Skeletal muscle satellite cell (primary cell): ENCODE data around the gene CYP27B1.
"Not testable (repeated sequence)": the region's sequence is repeated elsewhere in the genome, so short reads cannot be mapped to it uniquely, and the experiment has no call there.

Source experiments
- H3K27me3 ChIP-seq: 2 replicates; pipeline ENCODE4 v1.7.0; 2013; ENCODE audit warnings: low read length; ENCODE audit not compliant: control insufficient read depth, insufficient read depth
- H3K36me3 ChIP-seq: 2 replicates; pipeline ENCODE4 v1.7.0; 2013; ENCODE audit warnings: mild to moderate bottlenecking, control low read depth, low read length; ENCODE audit not compliant: insufficient read depth
- H3K4me1 ChIP-seq: 2 replicates; pipeline ENCODE4 v1.7.0; 2013; ENCODE audit warnings: low read length; ENCODE audit not compliant: control insufficient read depth, insufficient read depth
- H3K4me2 ChIP-seq: 2 replicates; pipeline ENCODE4 v1.7.0; 2013; ENCODE audit warnings: mild to moderate bottlenecking, low read length
- H3K4me3 ChIP-seq: 2 replicates; pipeline ENCODE4 v1.7.0; 2013; ENCODE audit warnings: low read length
- H3K9ac ChIP-seq: 2 replicates; pipeline ENCODE4 v1.7.0; 2013; ENCODE audit warnings: mild to moderate bottlenecking, low read depth, low read length, moderate library complexity
- H3K9me3 ChIP-seq: replicated peaks from 2 replicates; pipeline ENCODE4 v1.7.0; 2013; ENCODE audit warnings: mild to moderate bottlenecking, control low read depth, low read length

The CYP27B1 gene

DNA sequence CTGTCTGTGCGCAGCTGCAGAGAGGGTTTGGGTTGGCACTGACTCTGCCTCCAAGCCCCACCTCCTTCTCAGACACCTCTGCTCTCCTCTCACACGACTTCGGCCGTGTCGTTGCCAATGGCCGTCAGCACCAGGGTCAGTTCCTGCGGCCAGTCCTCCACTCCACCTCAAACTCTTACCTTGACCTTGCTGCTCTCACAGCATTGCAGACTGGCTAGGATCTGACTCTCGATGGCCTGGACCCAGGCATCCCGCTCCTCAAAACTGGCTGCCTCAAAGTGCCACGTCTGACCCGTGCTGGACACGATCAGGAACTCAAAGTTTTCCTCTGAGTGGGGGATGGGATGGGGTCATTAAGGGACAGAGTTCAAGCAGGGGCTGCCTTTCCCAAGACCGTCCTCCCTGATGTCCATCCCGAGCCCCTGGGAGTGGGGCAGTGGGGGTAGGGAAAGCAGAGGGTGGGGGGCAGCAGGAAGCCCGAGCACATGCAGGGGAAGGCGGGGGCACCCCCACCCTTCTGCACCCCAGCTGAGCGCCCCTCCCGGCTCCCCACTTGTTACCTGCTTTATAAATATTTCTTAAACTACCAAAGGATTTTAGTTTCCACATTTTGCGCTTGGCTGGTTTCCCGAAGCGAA is 39.0 kb downstream of the CYP27B1 start:
- no peaks in the 10 kb centered on the region for H3K9me3 ChIP-seq
- no peak overlapping the region for H3K9ac ChIP-seq
- no peak overlapping the region for H3K4me3 ChIP-seq
- peaks cover 9% of the 10 kb centered on the region for H3K4me1 ChIP-seq
- no peak overlapping the region for H3K4me2 ChIP-seq
- no peaks in the 10 kb centered on the region for H3K36me3 ChIP-seq
- H3K27me3 ChIP-seq: peaks cover 12% of the 10 kb centered on the region

- H3K4me3 ChIP-seq: peak overlapping the region; percentile 86
- peaks cover 7% of the 10 kb centered on the region for H3K27me3 ChIP-seq
- no peaks in the 10 kb centered on the region for H3K9me3 ChIP-seq
- H3K36me3 ChIP-seq: no peaks in the 10 kb centered on the region
- peaks cover 9% of the 10 kb centered on the region for H3K4me1 ChIP-seq
- peak overlapping the region; percentile 87 for H3K4me2 ChIP-seq
- H3K9ac ChIP-seq: peak overlapping the region; percentile 82
Observed at GRCh38 chr12:57726884-57727757, 39.8 kb downstream of the CYP27B1 start.

- H3K36me3 ChIP-seq: peaks cover 6% of the 10 kb centered on the region
- H3K9ac ChIP-seq: peak overlapping the region; percentile 82
- peak overlapping the region; percentile 86 for H3K4me3 ChIP-seq
Observed at GRCh38 chr12:57726151-57726883, 40.6 kb downstream of the CYP27B1 start.

GRCh38 chr12:57725851-57726150 is 41.1 kb downstream of the CYP27B1 start:
- H3K4me3 ChIP-seq: peak overlapping the region; percentile 86
- H3K9me3 ChIP-seq: no peaks in the 10 kb centered on the region
- H3K27me3 ChIP-seq: peaks cover 7% of the 10 kb centered on the region
- H3K9ac ChIP-seq: peak overlapping the region; percentile 82
- peaks cover 9% of the 10 kb centered on the region for H3K4me1 ChIP-seq
- H3K4me2 ChIP-seq: peak overlapping the region; percentile 87
- peaks cover 6% of the 10 kb centered on the region for H3K36me3 ChIP-seq

More at GRCh38 chr12:57726151-57726883, 40.6 kb downstream of the CYP27B1 start:
- H3K4me1 ChIP-seq: peaks cover 9% of the 10 kb centered on the region
- H3K4me2 ChIP-seq: peak overlapping the region; percentile 87
- H3K9me3 ChIP-seq: no peaks in the 10 kb centered on the region
- H3K27me3 ChIP-seq: peaks cover 7% of the 10 kb centered on the region

GRCh38 chr12:57724936-57725740 is 41.7 kb downstream of the CYP27B1 start:
- peaks cover 4% of the 10 kb centered on the region for H3K27me3 ChIP-seq
- H3K36me3 ChIP-seq: peaks cover 12% of the 10 kb centered on the region
- no peak overlapping the region for H3K4me2 ChIP-seq
- H3K4me1 ChIP-seq: peaks cover 9% of the 10 kb centered on the region
- no peak overlapping the region for H3K9ac ChIP-seq
- no peak overlapping the region for H3K4me3 ChIP-seq
- no peaks in the 10 kb centered on the region for H3K9me3 ChIP-seq

- Histone ChIP-seq H3K36me3 (peaks cover 19% of the 10 kb centered on the region), H3K9me3 (no peaks in the 10 kb centered on the region), H3K27me3 (peaks cover 3% of the 10 kb centered on the region), H3K9ac (no peak overlapping the region), H3K4me1 (peaks cover 9% of the 10 kb centered on the region), H3K4me3 (no peak overlapping the region), H3K4me2 (no peak overlapping the region)
Observed at GRCh38 chr12:57724003-57724935, 42.6 kb downstream of the CYP27B1 start.

GRCh38 chr12:57723630-57723962 is 43.3 kb downstream of the CYP27B1 start:
- Histone ChIP-seq H3K36me3 (peaks cover 24% of the 10 kb centered on the region), H3K4me3 (no peak overlapping the region), H3K4me2 (no peak overlapping the region), H3K9me3 (no peaks in the 10 kb centered on the region), H3K27me3 (peaks cover 3% of the 10 kb centered on the region), H3K9ac (no peak overlapping the region), H3K4me1 (peaks cover 9% of the 10 kb centered on the region)

GRCh38 chr12:57722716-57723629 is 43.9 kb downstream of the CYP27B1 start:
- no peak overlapping the region for H3K4me2 ChIP-seq
- peaks cover 9% of the 10 kb centered on the region for H3K4me1 ChIP-seq
- peaks cover 3% of the 10 kb centered on the region for H3K27me3 ChIP-seq
- H3K9me3 ChIP-seq: no peaks in the 10 kb centered on the region
- H3K4me3 ChIP-seq: no peak overlapping the region
- no peak overlapping the region for H3K9ac ChIP-seq
- peaks cover 29% of the 10 kb centered on the region for H3K36me3 ChIP-seq

GRCh38 chr12:57721846-57722608 is 44.9 kb downstream of the CYP27B1 start:
- peaks cover 34% of the 10 kb centered on the region for H3K36me3 ChIP-seq
- not testable (repeated sequence) for H3K9me3 ChIP-seq, H3K27me3 ChIP-seq, H3K9ac ChIP-seq, H3K4me3 ChIP-seq, H3K4me1 ChIP-seq, H3K4me2 ChIP-seq
